H1 (cell line): ENCODE results near the gene REL. TPM values are rescaled to one million over a fixed set of nuclear protein-coding genes. Genes with fewer than 3 reads are reported as not detected.
A peak's percentile ranks its signal among the peaks of the same experiment; 100 is the strongest.

Source experiments
- CTCF ChIA-PET: fragments of 300-600 bp; sonication (Branson Sonifier 250); formaldehyde crosslinking; loops from one replicate; lab custom pipeline; 2021; ENCODE audit not compliant: partially characterized antibody; lab: Charles Lee
- POLR2A ChIA-PET: fragments of 300-600 bp; sonication (Branson Sonifier 250); formaldehyde crosslinking; loops from one replicate; lab custom pipeline; 2021; ENCODE audit warnings: inconsistent platforms; ENCODE audit not compliant: partially characterized antibody; lab: Charles Lee
- DNase-seq, 2 experiments: peaks; one replicate each; pipeline versions ENCODE4 v3.0.0 to v3.0.0-alpha.2; 2010 to 2022; ENCODE audit warnings: low spot score in 2 of 2, low read depth in 1 of 2, mixed read lengths in 1 of 2
- FAIRE-seq: peaks from 2 replicates; lab custom pipeline; 2011; peaks lifted over from hg19 to GRCh38; lab: Jason Lieb, UNC
- H2AFZ ChIP-seq: 2 replicates; pipeline ENCODE4 v1.8.1; 2012; ENCODE audit warnings: low read length, inconsistent platforms
- H2AK5ac ChIP-seq: 2 replicates; pipeline ENCODE4 v1.6.1; 2013; ENCODE audit warnings: low read depth, low read length
- H2BK120ac ChIP-seq: replicated peaks from 2 replicates; pipeline ENCODE3; 2013; ENCODE audit warnings: low read depth, low read length, inconsistent platforms
- H2BK12ac ChIP-seq: 2 replicates; pipeline ENCODE4 v1.6.1; 2013; ENCODE audit warnings: low read depth, low read length
- H2BK15ac ChIP-seq: 2 replicates; pipeline ENCODE4 v1.6.1; 2013; ENCODE audit warnings: low read length
- H2BK20ac ChIP-seq: 2 replicates; pipeline ENCODE4 v1.6.1; 2013; ENCODE audit warnings: low read length
- H2BK5ac ChIP-seq: 2 replicates; pipeline ENCODE4 v1.6.1; 2013; ENCODE audit warnings: low read depth, low read length
- H3K14ac ChIP-seq: 2 replicates; pipeline ENCODE4 v1.6.1; 2013; ENCODE audit warnings: inconsistent platforms; ENCODE audit not compliant: insufficient read length
- H3K18ac ChIP-seq: 2 replicates; pipeline ENCODE4 v1.6.1; 2013; ENCODE audit warnings: low read length; ENCODE audit errors: extremely low read depth
- H3K23ac ChIP-seq: 2 replicates; pipeline ENCODE4 v1.6.1; 2013; ENCODE audit warnings: inconsistent platforms; ENCODE audit not compliant: insufficient read length
- H3K23me2 ChIP-seq: 2 replicates; pipeline ENCODE4 v1.6.1; 2013; ENCODE audit warnings: low read depth, low read length
- H3K27ac ChIP-seq: 2 replicates; pipeline ENCODE4 v1.6.1; 2011; ENCODE audit warnings: low read depth, low read length, inconsistent platforms
- H3K27me3 ChIP-seq, 4 experiments: replicated peaks in 1 of 4; 1 replicate in 1 of 4; 2 replicates in 3 of 4; pipeline versions ENCODE4 v1.6.1 to v1.8.1; 2011 to 2013; ENCODE audit warnings: low read length in 3 of 4, mild to moderate bottlenecking in 3 of 4, inconsistent platforms in 2 of 4, mixed read lengths in 2 of 4, moderate library complexity in 1 of 4; ENCODE audit not compliant: control insufficient read depth in 3 of 4, insufficient read depth in 3 of 4; ENCODE audit errors: extremely low read depth in 1 of 4
- H3K36me3 ChIP-seq, 4 experiments: 2 replicates each; pipeline versions ENCODE4 v1.6.1 to v1.8.1; 2011 to 2013; ENCODE audit warnings: mild to moderate bottlenecking in 4 of 4, low read length in 3 of 4, moderate library complexity in 2 of 4, control low read depth in 1 of 4, inconsistent platforms in 1 of 4; ENCODE audit not compliant: insufficient read depth in 4 of 4, control insufficient read depth in 2 of 4
- H3K4ac ChIP-seq: replicated peaks from 2 replicates; pipeline ENCODE3; 2013; ENCODE audit warnings: low read length, low read depth, mixed read lengths, inconsistent platforms; ENCODE audit not compliant: insufficient read length
- H3K4me1 ChIP-seq, 4 experiments: replicated peaks in 1 of 4; 1 replicate in 1 of 4; 2 replicates in 3 of 4; pipeline versions ENCODE4 v1.6.1 to v1.8.1; 2011 to 2013; ENCODE audit warnings: low read length in 3 of 4, inconsistent platforms in 2 of 4, mixed read lengths in 1 of 4; ENCODE audit not compliant: insufficient read depth in 4 of 4, control insufficient read depth in 3 of 4
- H3K4me2 ChIP-seq, 2 experiments: 2 replicates each; pipeline versions ENCODE4 v1.6.1 to v1.8.1; 2011 to 2013; ENCODE audit warnings: low read depth in 2 of 2, low read length in 2 of 2, control low read depth in 1 of 2, inconsistent platforms in 1 of 2, mild to moderate bottlenecking in 1 of 2; ENCODE audit not compliant: insufficient read depth in 1 of 2
- H3K4me3 ChIP-seq, 4 experiments: fragments of 200-600, 300-600 bp in 1 of 4; sonication (generic), shearing (Covaris generic), sonication (Bioruptor Twin) in 1 of 4; 2 replicates each; pipeline versions ENCODE4 v1.5.1 to v1.8.1; 2011 to 2016; ENCODE audit warnings: low read length in 4 of 4, low read depth in 3 of 4, control low read depth in 2 of 4, inconsistent platforms in 2 of 4, mild to moderate bottlenecking in 2 of 4, mixed read lengths in 1 of 4, moderate library complexity in 1 of 4; ENCODE audit not compliant: insufficient read depth in 2 of 4; ENCODE audit errors: extremely low read depth in 1 of 4
- H3K56ac ChIP-seq: replicated peaks from 2 replicates; pipeline ENCODE3; 2013; ENCODE audit warnings: low read depth, mild to moderate bottlenecking, mixed read lengths, low read length, inconsistent platforms; ENCODE audit not compliant: insufficient read length
- H3K79me1 ChIP-seq: 2 replicates; pipeline ENCODE4 v1.6.1; 2013; ENCODE audit warnings: low read depth, low read length, control low read depth
- H3K79me2 ChIP-seq, 2 experiments: 2 replicates each; pipeline versions ENCODE4 v1.6.1 to v1.8.1; 2012 to 2013; ENCODE audit warnings: low read length in 2 of 2, mild to moderate bottlenecking in 2 of 2, inconsistent platforms in 1 of 2; ENCODE audit not compliant: insufficient read depth in 2 of 2, control insufficient read depth in 1 of 2
- H3K9ac ChIP-seq, 4 experiments: replicated peaks in 1 of 4; 1 replicate in 1 of 4; 2 replicates in 3 of 4; pipeline versions ENCODE4 v1.6.1 to v1.8.1; 2011 to 2013; ENCODE audit warnings: low read depth in 3 of 4, low read length in 3 of 4, control low read depth in 2 of 4, mild to moderate bottlenecking in 2 of 4, moderate library complexity in 2 of 4, inconsistent platforms in 1 of 4; ENCODE audit errors: extremely low read depth in 1 of 4
- H3K9me3 ChIP-seq, 2 experiments: 2 replicates each; pipeline versions ENCODE4 v1.6.1 to v1.8.1; 2012 to 2013; ENCODE audit warnings: mild to moderate bottlenecking in 2 of 2, moderate library complexity in 2 of 2, control low read depth in 1 of 2, inconsistent platforms in 1 of 2, low read depth in 1 of 2, low read length in 1 of 2, mixed read lengths in 1 of 2; ENCODE audit not compliant: insufficient read depth in 2 of 2
- H4K20me1 ChIP-seq, 2 experiments: replicated peaks in 1 of 2; 2 replicates each; pipeline versions ENCODE3 to v1.8.1; 2011 to 2013; ENCODE audit warnings: inconsistent platforms in 2 of 2, low read length in 2 of 2, mild to moderate bottlenecking in 1 of 2; ENCODE audit not compliant: insufficient read depth in 2 of 2, control insufficient read depth in 1 of 2
- H4K5ac ChIP-seq: 2 replicates; pipeline ENCODE4 v1.6.1; 2013; ENCODE audit warnings: low read length, low read depth, mixed read lengths, inconsistent platforms; ENCODE audit not compliant: insufficient read length
- H4K8ac ChIP-seq: 2 replicates; pipeline ENCODE4 v1.8.0; 2013; ENCODE audit warnings: mild to moderate bottlenecking, moderate library complexity, low read length, inconsistent platforms; ENCODE audit not compliant: insufficient read depth; ENCODE audit errors: extremely low read depth
- H4K91ac ChIP-seq: replicated peaks from 2 replicates; pipeline ENCODE3; 2013; ENCODE audit warnings: low read length, mixed read lengths, inconsistent platforms; ENCODE audit not compliant: insufficient read length
- CBX5 ChIP-seq: fragments of 300-800, 300-1000 bp; sonication (generic); IDR thresholded peaks from 2 replicates; pipeline ENCODE4 v1.7.1; 2016; ENCODE audit warnings: antibody characterized with exemption, low read length, low read depth
- CEBPB ChIP-seq: IDR thresholded peaks from 2 replicates; pipeline ENCODE4 v1.6.1; 2012; ENCODE audit warnings: low read depth, low read length
- CREB1 ChIP-seq: IDR thresholded peaks from 2 replicates; pipeline ENCODE4 v1.6.1; 2012; ENCODE audit warnings: inconsistent platforms
- POLR2A ChIP-seq, 2 experiments: IDR thresholded peaks; 1 replicate in 1 of 2; 2 replicates in 1 of 2; pipeline ENCODE4 v1.6.1; 2011; ENCODE audit warnings: low read depth in 2 of 2, low read length in 2 of 2, mild to moderate bottlenecking in 2 of 2; ENCODE audit errors: control extremely low read depth in 1 of 2
- SRF ChIP-seq: IDR thresholded peaks from 2 replicates; pipeline ENCODE4 v1.6.1; 2011; ENCODE audit warnings: mild to moderate bottlenecking, low read depth, low read length, moderate library complexity
- TAF1 ChIP-seq: IDR thresholded peaks from 2 replicates; pipeline ENCODE4 v1.6.1; 2011; ENCODE audit warnings: mild to moderate bottlenecking, low read depth, low read length
- TBP ChIP-seq: IDR thresholded peaks from 2 replicates; pipeline ENCODE4 v1.6.1; 2011; ENCODE audit warnings: low read depth, low read length, improper control_type of control experiment
- WGBS, 2 experiments: shearing (Covaris generic) in 1 of 2; methylation state at CpG; one replicate each; pipeline versions ENCODE4 v1.1.6 to v1.1.7; 2013 to 2015; ENCODE audit warnings: low lambda C conversion rate in 2 of 2, mixed read lengths in 2 of 2, inconsistent platforms in 1 of 2, low coverage in 1 of 2, missing lambda C conversion rate in 1 of 2; ENCODE audit not compliant: insufficient replicate concordance in 2 of 2, insufficient coverage in 1 of 2, insufficient read length in 1 of 2; ENCODE audit errors: extremely low coverage in 1 of 2, missing lambda C conversion rate in 1 of 2; 5-methylcytosine and 5-hydroxymethylcytosine counted together
- polyA plus RNA-seq, 7 experiments: library from polyadenylated mRNA; depleted of rRNA in 3 of 7; stranded (reverse) in 5 of 7; unstranded in 2 of 7; fragments of >200 nt in 5 of 7; fragments of 200-250 nt in 2 of 7; gene quantifications; 1 replicate in 5 of 7; 2 replicates in 1 of 7; 4 replicates in 1 of 7; pipeline versions ENCODE4 v1.2.1 to v1.2.3, GENCODE V29; 2011 to 2013; ENCODE audit warnings: missing spikeins in 2 of 7, mixed read lengths in 2 of 7
- total RNA-seq: library from RNA; stranded (reverse); fragmentation: NEBNext Ultra II Directional; extraction: Animal tissue kit (Norgen Biotek cat#: 25700); gene quantifications from 2 replicates; pipeline ENCODE4 v1.2.1, GENCODE V29; 2021

The REL gene
- total and polyA plus RNA-seq, 2 of the 8 experiments (the other 6 are each of a cell fraction or from before 2014, with no cell fraction given): 1.5 to 7.5 TPM

- no peak overlapping the region for H3K9ac ChIP-seq
- H3K4me1 ChIP-seq: 0 out of 7 replicates have a peak, but pooled peaks cover 0 to 1% (median 0%) of the 10 kb centered on the region in 4 experiments
- no peak overlapping the region for H2BK5ac ChIP-seq
- ChIA-PET POLR2A (no interaction called here), CTCF (no interaction called here)
- no peak overlapping the region for H2BK12ac ChIP-seq
- H3K4me2 ChIP-seq: no peak overlapping the region
- no peak for FAIRE-seq
- H4K91ac ChIP-seq: no peak overlapping the region
- H2AK5ac ChIP-seq: no peak overlapping the region
- H3K56ac ChIP-seq: no peak overlapping the region
- no peak overlapping the region for H2BK120ac ChIP-seq
- 90% methylated on average over 4 of the region's 4 CpGs; no CpG with 5 or more reads in 1 of the 2 experiments for WGBS, 2 experiments
- H3K23ac ChIP-seq: no peak overlapping the region
- TF ChIP-seq CBX5 (no peak), TAF1 (no peak), CREB1 (no peak), CEBPB (peak; percentile 56; the same call in 1 of the 2 replicates), POLR2A (IDR thresholded peaks at IDR 0.05; ENCODE audit: control extremely low read depth in 1 of 2, low read depth in 2 of 2, low read length in 2 of 2) (no peak), SRF (no peak), TBP (no peak)
- H2BK20ac ChIP-seq: no peak overlapping the region
- H3K27ac ChIP-seq: no peak overlapping the region
- DNase-seq: no peak
- no peaks in the 10 kb centered on the region for H3K79me2 ChIP-seq
- H2AFZ ChIP-seq: no peak overlapping the region
- H3K9me3 ChIP-seq: no peaks in the 10 kb centered on the region
- H4K20me1 ChIP-seq: no peaks in the 10 kb centered on the region
- H4K5ac ChIP-seq: no peak overlapping the region
- no peak overlapping the region for H3K18ac ChIP-seq
- no peaks in the 10 kb centered on the region for H3K23me2 ChIP-seq
- H3K79me1 ChIP-seq: no peaks in the 10 kb centered on the region
- H3K27me3 ChIP-seq: no peaks in the 10 kb centered on the region
- H3K14ac ChIP-seq: no peak overlapping the region
- H3K4me3 ChIP-seq: no peak overlapping the region
- H3K4ac ChIP-seq: no peak overlapping the region
- H4K8ac ChIP-seq: no peak overlapping the region
- no peak overlapping the region for H2BK15ac ChIP-seq
- no peaks in the 10 kb centered on the region for H3K36me3 ChIP-seq
Measured at GRCh38 chr2:60961457-60961856, 80.1 kb downstream of the REL start.
